GM23248 (cell line): ENCODE measurements around the gene TRIM38. TPM values are rescaled to one million over a fixed set of nuclear protein-coding genes. Genes with fewer than 3 reads are reported as not detected.

Source experiments
- DNase-seq: peaks from one replicate; pipeline ENCODE4 v3.0.0-alpha.2; 2015
- H2AFZ ChIP-seq: fragments of 200-600 bp; sonication (generic); 2 replicates; pipeline ENCODE4 v1.6.1; 2016; ENCODE audit warnings: antibody characterized with exemption
- H3F3A ChIP-seq: fragments of 200-600 bp; sonication (generic); 2 replicates; pipeline ENCODE4 v1.6.1; 2016; ENCODE audit warnings: mild to moderate bottlenecking, antibody characterized with exemption, mixed run types; ENCODE audit not compliant: insufficient read depth
- H3K27ac ChIP-seq: fragments of 200-600 bp; sonication (generic); 2 replicates; pipeline ENCODE4 v1.5.1; 2016; ENCODE audit warnings: mild to moderate bottlenecking
- H3K27me3 ChIP-seq: fragments of 200-600 bp; sonication (generic); replicated peaks from 2 replicates; pipeline ENCODE4 v1.6.1; 2016; ENCODE audit warnings: mild to moderate bottlenecking; ENCODE audit not compliant: insufficient read depth
- H3K36me3 ChIP-seq: fragments of 200-600 bp; sonication (generic); 2 replicates; pipeline ENCODE4 v1.6.1; 2016; ENCODE audit warnings: low read depth, mild to moderate bottlenecking
- H3K4me1 ChIP-seq: fragments of 200-600 bp; sonication (generic); 2 replicates; pipeline ENCODE4 v1.6.1; 2016; ENCODE audit warnings: mild to moderate bottlenecking; ENCODE audit not compliant: insufficient read depth
- H3K4me2 ChIP-seq: fragments of 200-600 bp; sonication (generic); one replicate; pipeline ENCODE4 v1.6.1; 2016; ENCODE audit warnings: mild to moderate bottlenecking; ENCODE audit not compliant: unreplicated experiment
- H3K4me3 ChIP-seq: fragments of 200-600 bp; sonication (generic); 2 replicates; pipeline ENCODE4 v1.5.1; 2016; ENCODE audit warnings: mild to moderate bottlenecking
- H3K79me2 ChIP-seq: fragments of 200-600 bp; sonication (generic); 2 replicates; pipeline ENCODE4 v1.6.1; 2016; ENCODE audit warnings: mild to moderate bottlenecking; ENCODE audit not compliant: insufficient read depth
- H3K9ac ChIP-seq: fragments of 200-600 bp; sonication (generic); 2 replicates; pipeline ENCODE4 v1.6.1; 2016; ENCODE audit warnings: mild to moderate bottlenecking
- H3K9me2 ChIP-seq: fragments of 200-600 bp; sonication (generic); 2 replicates; pipeline ENCODE4 v1.6.1; 2016; ENCODE audit warnings: mixed run types, mild to moderate bottlenecking, moderate library complexity; ENCODE audit not compliant: insufficient read depth
- H3K9me3 ChIP-seq: fragments of 200-600 bp; sonication (generic); one replicate; pipeline ENCODE4 v1.6.1; 2017; ENCODE audit warnings: low read depth
- H4K20me1 ChIP-seq: fragments of 200-600 bp; sonication (generic); 2 replicates; pipeline ENCODE4 v1.6.0; 2016; ENCODE audit not compliant: insufficient read depth
- EZH2 ChIP-seq: fragments of 200-600 bp; sonication (generic); IDR thresholded peaks from 2 replicates; pipeline ENCODE4 v1.6.1; 2018; ENCODE audit warnings: antibody characterized with exemption, mild to moderate bottlenecking; ENCODE audit not compliant: insufficient read depth, poor library complexity, severe bottlenecking
- EZH2phosphoT487 ChIP-seq: fragments of 200-600 bp; sonication (generic); IDR thresholded peaks from 2 replicates; pipeline ENCODE4 v1.6.1; 2018; ENCODE audit warnings: antibody characterized with exemption, moderate library complexity, mild to moderate bottlenecking, low read depth; ENCODE audit not compliant: insufficient read depth
- WGBS, 2 experiments: methylation state at CpG; one replicate each; pipeline ENCODE4 v1.1.6; 2015 to 2017; ENCODE audit warnings: low lambda C conversion rate in 2 of 2, low coverage in 1 of 2; ENCODE audit errors: missing lambda C conversion rate in 2 of 2; 5-methylcytosine and 5-hydroxymethylcytosine counted together
- in situ Hi-C: fragments of 300-500 bp; cut with MboI; formaldehyde crosslinking; loops from 2 replicates; pipeline ENCODE4 v1.15.0; 2020
- polyA plus RNA-seq: library from polyadenylated mRNA; unstranded; fragments of >200 nt; fragmentation: Nextera tagmentation; extraction: Ambion mirVana; gene quantifications from 2 replicates; pipeline ENCODE4 v1.2.1, GENCODE V29; 2016
- total RNA-seq: library from RNA; depleted of rRNA; stranded (reverse); fragments of >200 nt; shearing (Covaris generic); gene quantifications from 2 replicates; pipeline ENCODE4 v1.2.3, GENCODE V29; 2014

Gene TRIM38
- total and polyA plus RNA-seq, 2 experiments from 2014 or later = 7.3 to 7.6 TPM

DNA sequence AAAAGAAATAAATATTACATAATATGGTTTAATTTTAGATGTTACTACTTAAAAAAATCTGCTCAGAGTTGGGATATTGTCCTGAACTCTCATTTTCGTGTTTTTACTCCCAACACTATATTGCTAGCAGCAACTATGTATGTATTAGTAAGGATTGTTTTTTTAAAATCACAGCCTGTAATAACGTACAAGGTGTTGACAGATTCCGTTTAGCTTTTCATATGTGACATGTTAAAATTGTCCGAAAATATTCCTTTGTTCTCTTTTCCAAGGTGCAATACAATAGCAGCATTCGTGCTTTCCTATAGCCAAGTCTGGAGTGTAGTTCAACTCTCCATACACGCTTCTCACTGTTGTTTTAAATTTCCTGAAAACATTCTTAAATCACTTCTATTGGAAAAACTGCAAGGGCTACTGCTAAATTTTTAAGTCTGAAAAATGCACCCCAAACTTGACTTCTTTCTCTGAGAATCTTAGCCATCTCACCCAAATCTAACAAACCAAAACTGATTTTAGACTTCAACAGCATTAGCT is 65.7 kb downstream of the TRIM38 start:
- Histone ChIP-seq H3K9ac (no peak overlapping the region), H2AFZ (peak overlapping the region; percentile 91; the same call in 1 of the 2 replicates), H3K4me1 (peaks cover 14% of the 10 kb centered on the region), H3K4me3 (no peak overlapping the region), H3K9me3 (no peaks in the 10 kb centered on the region), H3K79me2 (no peaks in the 10 kb centered on the region), H3K4me2 (no peak overlapping the region), H3K9me2 (no peaks in the 10 kb centered on the region), H3F3A (peaks cover 45% of the 10 kb centered on the region), H3K36me3 (no peaks in the 10 kb centered on the region), H3K27ac (peak overlapping the region; percentile 85; the same call in 1 of the 2 replicates), H4K20me1 (no peaks in the 10 kb centered on the region), H3K27me3 (no peaks in the 10 kb centered on the region)
- no peak for DNase-seq
- TF ChIP-seq EZH2 (no peak), EZH2phosphoT487 (no peak)
- in situ Hi-C loops = loop anchor here (25.0 kb wide), 2 partner anchors 1109 to 1834 kb away; a partner anchor contains a TSS
- 90 to 94% methylated on average over 6 of the region's 6 CpGs for WGBS, 2 experiments

DNA sequence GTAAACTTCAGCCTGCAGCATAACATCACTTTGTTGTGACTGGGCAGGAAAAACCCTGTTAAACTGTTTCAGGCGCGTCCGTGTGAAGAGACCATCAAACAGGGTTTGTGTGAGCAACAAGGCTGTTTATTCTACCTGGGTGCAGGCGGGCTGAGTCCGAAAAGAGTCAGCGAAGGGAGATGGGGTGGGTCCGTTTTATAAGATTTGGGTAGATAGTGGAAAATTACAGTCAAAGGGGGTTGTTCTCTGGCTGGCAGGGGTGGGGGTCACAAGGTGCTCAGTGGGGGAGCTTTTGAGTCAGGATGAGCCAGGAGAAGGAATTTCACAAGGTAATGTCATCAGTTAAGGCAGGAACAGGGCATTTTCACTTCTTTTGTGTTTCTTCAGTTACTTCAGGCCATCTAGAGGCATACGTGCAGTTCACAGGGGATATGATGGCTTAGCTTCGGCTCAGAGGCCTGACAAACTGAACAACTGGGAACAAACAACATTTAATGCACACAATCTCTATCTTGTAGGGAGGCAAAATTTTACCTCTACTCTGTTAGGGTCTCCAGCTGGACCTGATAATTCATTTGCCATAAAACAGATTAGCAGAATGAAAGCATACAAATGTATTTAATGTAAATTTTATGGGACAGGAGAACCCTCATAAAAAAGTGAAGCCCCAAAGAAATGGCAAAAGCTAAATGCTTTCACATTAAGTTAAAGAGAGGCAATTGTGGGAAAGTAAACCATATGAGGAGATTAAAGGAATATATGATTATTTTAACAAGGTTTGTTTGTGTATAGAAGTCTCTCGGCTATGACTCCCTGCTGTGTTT is 66.4 kb downstream of the TRIM38 start:
- Histone ChIP-seq H3K4me1 (peaks cover 15% of the 10 kb centered on the region), H3K36me3 (no peaks in the 10 kb centered on the region), H3K27ac (no peak overlapping the region), H3K27me3 (no peaks in the 10 kb centered on the region), H2AFZ (no peak overlapping the region), H3K4me3 (no peak overlapping the region), H3F3A (peaks cover 51% of the 10 kb centered on the region), H3K79me2 (no peaks in the 10 kb centered on the region), H3K9me3 (no peaks in the 10 kb centered on the region), H3K9ac (no peak overlapping the region), H3K4me2 (no peak overlapping the region), H4K20me1 (no peaks in the 10 kb centered on the region), H3K9me2 (no peaks in the 10 kb centered on the region)
- TF ChIP-seq EZH2 (no peak), EZH2phosphoT487 (no peak)
- WGBS, 2 experiments = 86 to 88% methylated on average over 10 of the region's 10 CpGs
- in situ Hi-C loops = loop anchor here (25.0 kb wide), 2 partner anchors 1108 to 1833 kb away; a partner anchor contains a TSS
- DNase-seq = no peak

DNA sequence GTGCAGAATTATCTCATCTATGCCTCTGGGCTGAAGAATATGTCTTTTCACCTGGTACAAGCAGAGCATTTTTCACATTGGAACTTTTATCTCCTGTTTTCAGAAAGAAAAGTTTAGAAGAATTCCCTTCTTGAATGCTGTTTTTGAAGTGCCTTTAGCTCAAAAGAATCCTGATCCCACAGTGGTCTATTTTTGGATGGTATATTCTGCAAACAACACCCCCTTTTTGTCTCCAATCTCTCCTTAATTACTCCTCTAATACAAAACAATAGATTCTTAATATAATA is 66.9 kb downstream of the TRIM38 start:
- Histone ChIP-seq H3K9me2 (no peaks in the 10 kb centered on the region), H3K79me2 (no peaks in the 10 kb centered on the region), H3K36me3 (no peaks in the 10 kb centered on the region), H3K27me3 (no peaks in the 10 kb centered on the region), H3K9ac (no peak overlapping the region), H3K4me1 (peaks cover 20% of the 10 kb centered on the region), H3K4me2 (no peak overlapping the region), H4K20me1 (no peaks in the 10 kb centered on the region), H2AFZ (no peak overlapping the region), H3F3A (peaks cover 57% of the 10 kb centered on the region), H3K9me3 (no peaks in the 10 kb centered on the region), H3K4me3 (no peak overlapping the region), H3K27ac (no peak overlapping the region)
- in situ Hi-C loops = loop anchor here (25.0 kb wide), 2 partner anchors 1108 to 1833 kb away; a partner anchor contains a TSS
- no peak for TF ChIP-seq EZH2phosphoT487
- TF ChIP-seq EZH2 = no peak
- DNase-seq = no peak

DNA sequence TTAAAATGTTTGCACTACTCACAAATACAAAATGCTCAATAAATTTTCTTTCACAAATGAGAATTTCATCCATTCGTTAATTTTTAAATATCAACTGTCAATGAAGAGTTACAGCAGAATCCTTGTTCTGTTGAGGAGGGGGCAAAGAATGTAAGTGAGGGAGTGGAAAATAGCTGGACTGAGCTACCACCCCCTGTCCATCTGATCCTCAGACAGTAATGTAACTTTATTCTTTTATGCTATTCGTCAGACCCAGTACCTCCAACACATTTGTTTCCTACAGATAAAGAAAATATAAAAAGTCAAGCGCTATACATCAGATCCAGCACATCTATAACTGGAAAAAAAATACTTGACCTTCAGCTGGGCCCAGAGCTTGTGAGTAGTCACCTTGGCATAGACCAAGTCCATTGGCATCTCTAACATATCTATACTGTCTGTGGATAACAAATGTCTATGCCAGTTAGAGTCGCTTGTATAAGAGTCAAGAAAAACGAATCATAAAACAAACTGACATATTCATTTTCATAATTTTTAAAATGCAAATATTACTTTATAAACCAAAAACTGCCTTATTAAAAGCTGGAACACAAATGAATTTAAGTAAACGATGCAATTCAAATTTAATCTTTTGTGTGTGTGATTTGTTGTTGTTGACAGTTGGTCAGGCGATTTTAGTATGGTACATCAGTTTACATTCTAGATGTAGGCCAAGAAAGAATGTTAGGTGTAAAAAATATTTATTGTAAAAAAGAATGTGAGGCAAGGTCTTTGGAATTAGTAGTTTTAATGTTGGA is 67.5 kb downstream of the TRIM38 start:
- Histone ChIP-seq H4K20me1 (no peaks in the 10 kb centered on the region), H3F3A (peaks cover 60% of the 10 kb centered on the region), H3K4me3 (no peak overlapping the region), H2AFZ (no peak overlapping the region), H3K9me2 (no peaks in the 10 kb centered on the region), H3K27me3 (no peaks in the 10 kb centered on the region), H3K9me3 (no peaks in the 10 kb centered on the region), H3K4me2 (no peak overlapping the region), H3K4me1 (peaks cover 20% of the 10 kb centered on the region), H3K27ac (no peak overlapping the region), H3K36me3 (no peaks in the 10 kb centered on the region), H3K9ac (no peak overlapping the region; the same call in 1 of the 2 replicates), H3K79me2 (no peaks in the 10 kb centered on the region)
- DNase-seq = no peak
- WGBS, 2 experiments = 60 to 61% methylated on average over 7 of the region's 7 CpGs
- TF ChIP-seq EZH2phosphoT487 (no peak), EZH2 (no peak)
- in situ Hi-C loops = loop anchor here (25.0 kb wide), 2 partner anchors 1107 to 1832 kb away; a partner anchor contains a TSS
